Measurements from ENCODE around the gene TRAM2. TPM values are rescaled to one million over a fixed set of nuclear protein-coding genes. Genes with fewer than 3 reads are reported as not detected.

TRAM2 gene
- total RNA-seq, 4 donors from 2014 or later: 8.3 to 17.7 (median 14.7) TPM

DNA sequence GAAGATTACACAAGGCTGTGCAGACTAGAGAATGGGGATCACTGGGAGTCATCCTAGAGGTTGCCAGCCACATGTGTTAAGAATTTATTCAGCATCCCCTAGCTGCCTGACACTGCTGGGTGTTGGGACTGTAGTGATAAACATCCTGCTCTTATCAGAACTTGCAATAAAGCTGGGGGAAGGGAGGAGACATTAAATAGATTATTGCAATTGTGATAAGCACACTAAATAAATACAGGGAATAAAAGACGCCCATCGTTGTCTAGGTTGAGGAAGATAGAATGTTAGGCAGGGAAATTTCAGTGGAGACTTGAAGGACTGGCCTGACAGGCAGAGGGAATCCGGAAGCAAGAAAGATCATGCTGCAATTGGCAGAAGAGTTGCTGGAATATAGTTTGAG, 33.2 kb upstream of the TRAM2 start:
- Histone ChIP-seq H3K27ac (peak overlapping the region in 3 of 4 donors; percentile 42 to 84 (median 61)), H3K36me3 (no peaks in the 10 kb centered on the region), H3K4me1 (peaks cover 0 to 13% (median 5%) of the 10 kb centered on the region in 4 donors), H3K27me3 (no peaks in the 10 kb centered on the region), H3K9me3 (no peaks in the 10 kb centered on the region), H3K4me3 (no peak overlapping the region)
- DNase-seq: no peak
- TF ChIP-seq, protein P1, sequence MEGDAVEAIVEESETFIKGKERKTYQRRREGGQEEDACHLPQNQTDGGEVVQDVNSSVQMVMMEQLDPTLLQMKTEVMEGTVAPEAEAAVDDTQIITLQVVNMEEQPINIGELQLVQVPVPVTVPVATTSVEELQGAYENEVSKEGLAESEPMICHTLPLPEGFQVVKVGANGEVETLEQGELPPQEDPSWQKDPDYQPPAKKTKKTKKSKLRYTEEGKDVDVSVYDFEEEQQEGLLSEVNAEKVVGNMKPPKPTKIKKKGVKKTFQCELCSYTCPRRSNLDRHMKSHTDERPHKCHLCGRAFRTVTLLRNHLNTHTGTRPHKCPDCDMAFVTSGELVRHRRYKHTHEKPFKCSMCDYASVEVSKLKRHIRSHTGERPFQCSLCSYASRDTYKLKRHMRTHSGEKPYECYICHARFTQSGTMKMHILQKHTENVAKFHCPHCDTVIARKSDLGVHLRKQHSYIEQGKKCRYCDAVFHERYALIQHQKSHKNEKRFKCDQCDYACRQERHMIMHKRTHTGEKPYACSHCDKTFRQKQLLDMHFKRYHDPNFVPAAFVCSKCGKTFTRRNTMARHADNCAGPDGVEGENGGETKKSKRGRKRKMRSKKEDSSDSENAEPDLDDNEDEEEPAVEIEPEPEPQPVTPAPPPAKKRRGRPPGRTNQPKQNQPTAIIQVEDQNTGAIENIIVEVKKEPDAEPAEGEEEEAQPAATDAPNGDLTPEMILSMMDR (IDR thresholded peaks at IDR 0.05): peak in 3 of 6 experiments; percentile 18 to 45 (median 39)
- TF ChIP-seq POLR2A (IDR thresholded peaks at IDR 0.05): no peak

DNA sequence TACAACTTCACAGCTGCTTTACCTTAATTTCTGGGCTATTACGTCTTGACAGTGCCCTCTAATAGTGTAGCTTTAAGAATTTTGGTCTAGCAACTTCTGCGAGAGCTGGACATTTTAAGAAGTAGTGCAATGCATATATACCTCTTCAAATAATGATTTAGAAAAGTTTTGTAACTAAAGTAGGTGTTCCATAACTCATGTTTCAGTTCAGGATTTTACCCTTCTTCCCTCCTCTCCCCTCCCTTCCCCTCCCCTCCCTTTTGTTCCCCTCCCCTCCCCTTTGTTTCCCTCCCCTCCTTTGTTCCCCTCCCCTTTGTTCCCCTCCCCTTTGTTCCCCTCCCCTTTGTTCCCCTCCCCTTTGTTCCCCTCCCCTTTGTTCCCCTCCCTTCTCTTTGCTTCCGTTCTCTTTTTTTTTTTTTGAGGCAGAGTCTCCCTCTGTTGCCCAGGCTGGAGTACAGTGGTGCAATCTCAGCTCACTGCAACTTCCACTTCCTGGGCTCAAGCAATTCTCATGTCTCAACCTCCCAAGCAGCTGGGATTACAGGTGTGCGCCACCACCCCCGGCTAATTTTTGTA, 28.8 kb upstream of the TRAM2 start:
- Histone ChIP-seq H3K9me3 (no peaks in the 10 kb centered on the region), H3K36me3 (no peaks in the 10 kb centered on the region), H3K4me3 (no peak overlapping the region), H3K27me3 (no peaks in the 10 kb centered on the region), H3K27ac (no peak overlapping the region), H3K4me1 (peaks cover 0 to 6% (median 0%) of the 10 kb centered on the region in 4 donors)
- no peak for DNase-seq
- TF ChIP-seq POLR2A (IDR thresholded peaks at IDR 0.05): no peak

DNA sequence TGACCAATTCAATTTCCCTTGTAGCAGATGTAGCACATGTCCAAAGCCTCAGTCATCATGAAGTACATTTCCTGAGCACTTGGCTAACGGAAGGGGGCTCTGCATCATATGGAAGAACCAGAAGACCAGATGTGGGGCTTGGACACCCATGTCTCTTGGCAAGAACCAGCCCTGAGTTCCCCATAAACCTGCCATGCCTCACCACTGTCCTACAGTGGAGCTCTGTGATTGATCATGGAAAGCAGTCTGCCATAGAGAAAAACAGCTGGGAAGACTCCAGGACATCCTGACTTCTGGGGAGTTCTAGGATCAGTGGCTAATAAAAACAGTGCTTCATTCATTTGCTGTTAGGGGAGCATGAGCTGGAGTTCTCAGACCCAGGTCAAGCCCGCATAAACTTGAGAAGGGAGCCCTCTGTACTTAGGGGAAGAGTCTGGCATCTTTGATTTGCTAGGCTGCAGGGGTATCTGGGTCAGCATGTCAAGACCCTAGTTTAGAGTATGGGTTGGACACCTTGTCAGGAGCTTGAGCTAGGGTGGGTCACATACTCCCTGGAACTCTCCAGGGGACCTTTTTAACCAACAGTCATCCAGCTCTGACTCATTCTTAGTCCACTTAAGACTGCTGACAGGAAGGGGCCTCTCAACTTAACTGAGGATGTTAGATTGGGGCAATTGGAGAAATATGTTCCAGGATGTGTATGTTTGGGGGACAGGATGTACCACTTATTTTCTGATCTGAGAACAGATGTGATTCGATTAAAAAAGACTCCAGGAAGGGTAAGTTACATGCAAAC, 26.3 kb upstream of the TRAM2 start:
- H3K27me3 ChIP-seq: no peaks in the 10 kb centered on the region
- peaks cover 0 to 6% (median 0%) of the 10 kb centered on the region in 4 donors for H3K4me1 ChIP-seq
- no peaks in the 10 kb centered on the region for H3K36me3 ChIP-seq
- TF ChIP-seq, protein P1 (IDR thresholded peaks at IDR 0.05): no peak
- TF ChIP-seq POLR2A (IDR thresholded peaks at IDR 0.05): no peak
- H3K9me3 ChIP-seq: no peaks in the 10 kb centered on the region
- no peak overlapping the region for H3K4me3 ChIP-seq
- DNase-seq: no peak
- peak overlapping the region in 3 of 4 donors; percentile 9 to 71 (median 70) for H3K27ac ChIP-seq

DNA sequence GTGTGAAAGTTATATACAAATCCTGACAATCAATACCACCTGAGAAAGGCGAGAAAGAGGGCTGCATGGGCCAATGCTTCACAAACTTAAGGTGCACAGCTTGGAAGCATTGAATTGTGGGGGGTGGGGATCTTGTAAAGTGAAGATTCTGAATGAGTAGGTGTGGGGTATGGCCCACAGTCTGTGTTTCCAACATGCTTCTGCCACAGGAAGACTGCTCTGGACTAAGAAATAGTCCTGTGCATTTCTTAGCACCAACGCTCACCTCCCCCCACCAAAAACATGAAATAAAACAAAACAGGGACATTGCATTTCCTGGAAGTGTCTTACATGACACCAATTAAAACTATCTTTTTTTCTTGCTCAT, 21.9 kb upstream of the TRAM2 start:
- no peaks in the 10 kb centered on the region for H3K36me3 ChIP-seq
- TF ChIP-seq POLR2A (IDR thresholded peaks at IDR 0.05): no peak
- TF ChIP-seq, protein P1 (IDR thresholded peaks at IDR 0.05): no peak
- H3K4me1 ChIP-seq: peaks cover 0 to 28% (median 2%) of the 10 kb centered on the region in 4 donors
- no peak for DNase-seq
- H3K27ac ChIP-seq: no peak overlapping the region
- H3K27me3 ChIP-seq: no peaks in the 10 kb centered on the region
- no peak overlapping the region for H3K4me3 ChIP-seq
- no peaks in the 10 kb centered on the region for H3K9me3 ChIP-seq

DNA sequence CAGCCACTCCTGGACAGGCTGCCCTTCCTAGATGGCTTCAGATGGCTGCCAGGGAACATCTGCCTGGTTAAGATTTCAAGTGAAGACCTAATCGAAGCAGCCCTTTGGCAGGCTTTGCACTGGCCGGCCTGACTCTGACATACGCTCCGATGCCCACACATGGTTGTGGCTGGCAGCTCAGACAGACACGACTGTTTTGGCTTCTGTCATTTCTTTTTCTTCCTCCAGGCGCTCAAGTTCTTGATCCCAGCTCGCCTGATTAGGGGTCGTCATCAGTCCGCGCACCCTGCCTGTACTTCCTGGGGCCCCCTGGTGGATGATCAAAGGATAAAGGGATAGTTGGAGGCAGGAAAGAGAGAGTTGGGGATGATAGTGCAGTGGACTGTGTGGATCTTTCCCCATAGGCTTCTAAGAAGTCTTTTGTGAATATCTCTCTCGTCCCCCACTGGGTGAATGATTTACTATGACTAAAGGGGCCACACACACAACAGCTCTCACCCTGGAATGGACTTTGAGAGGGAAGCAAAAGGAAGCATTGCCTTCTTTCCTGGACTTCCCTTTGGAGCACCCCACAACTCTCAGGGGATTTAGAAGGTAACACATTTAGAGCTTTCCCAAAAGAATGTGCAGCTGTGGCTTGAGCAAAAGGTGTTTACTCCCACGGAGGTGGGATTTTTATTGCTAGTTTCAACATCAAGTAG, 21.4 kb upstream of the TRAM2 start:
- TF ChIP-seq POLR2A (IDR thresholded peaks at IDR 0.05): no peak
- TF ChIP-seq, protein P1 (IDR thresholded peaks at IDR 0.05): peak in 4 of 6 experiments; percentile 57 to 70 (median 62)
- no peaks in the 10 kb centered on the region for H3K9me3 ChIP-seq
- peak in 2 of 3 donors; percentile 55 to 62 for DNase-seq
- no peak overlapping the region for H3K27ac ChIP-seq
- no peak overlapping the region for H3K4me3 ChIP-seq
- H3K36me3 ChIP-seq: no peaks in the 10 kb centered on the region
- H3K4me1 ChIP-seq: peaks cover 0 to 28% (median 2%) of the 10 kb centered on the region in 4 donors
- no peaks in the 10 kb centered on the region for H3K27me3 ChIP-seq

DNA sequence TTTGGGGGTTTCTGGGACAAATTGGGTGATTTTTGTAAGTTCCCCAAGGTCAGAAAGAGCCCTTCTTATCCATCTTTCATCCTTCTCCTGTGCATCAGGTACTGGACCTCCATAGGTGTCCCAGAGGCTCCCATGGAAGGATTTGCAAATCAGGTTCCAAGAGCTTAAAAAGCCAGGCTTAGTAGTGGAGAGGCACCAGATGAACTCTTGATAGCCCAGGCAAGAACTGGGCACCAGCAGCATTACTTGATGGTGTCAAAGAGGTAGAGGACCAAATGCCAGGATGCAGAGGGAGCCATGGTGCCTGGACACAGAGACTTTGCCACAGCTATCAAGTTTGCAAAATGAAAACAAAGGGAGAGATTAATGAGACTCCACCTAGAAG, 20.9 kb upstream of the TRAM2 start:
- Histone ChIP-seq H3K4me3 (no peak overlapping the region), H3K36me3 (no peaks in the 10 kb centered on the region), H3K27ac (no peak overlapping the region), H3K9me3 (no peaks in the 10 kb centered on the region), H3K4me1 (peaks cover 0 to 28% (median 2%) of the 10 kb centered on the region in 4 donors), H3K27me3 (no peaks in the 10 kb centered on the region)
- no peak for DNase-seq
- TF ChIP-seq, protein P1 (IDR thresholded peaks at IDR 0.05): no peak
- TF ChIP-seq POLR2A (IDR thresholded peaks at IDR 0.05): no peak
